Esophagus muscularis mucosa (tissue), 3 donors: ENCODE measurements around the gene SCYL3.

Experiments used
- CTCF ChIP-seq, 3 experiments: fragments of 200-600 bp in 2 of 3; fragments of 450-650 bp in 1 of 3; sonication (generic) in 2 of 3; IDR thresholded peaks; one replicate each; pipeline ENCODE4 v1.5.1; 2017 to 2019; ENCODE audit warnings: antibody characterized with exemption in 3 of 3, mild to moderate bottlenecking in 2 of 3, moderate library complexity in 1 of 3
- EP300 ChIP-seq: sonication (generic); formaldehyde crosslinking; IDR thresholded peaks from one replicate; pipeline ENCODE4 v1.6.1; 2017; ENCODE audit warnings: antibody characterized with exemption

- TF ChIP-seq EP300 = no peak
- TF ChIP-seq CTCF (IDR thresholded peaks at IDR 0.05) = no peak
These were observed 9.1 kb downstream of the SCYL3 start for GRCh38 chr1:169884634-169885033.
